Amygdala (tissue), 56 donors: ENCODE data around the gene ERBB4.
"Not testable (repeated sequence)": the region's sequence is repeated elsewhere in the genome, so short reads cannot be mapped to it uniquely, and the experiment has no call there.

Experiments used
- DNase-seq, 56 donors: peaks; one replicate each; lab custom pipeline; 2025; lab: John Stamatoyannopoulos, UW

Gene ERBB4

DNA sequence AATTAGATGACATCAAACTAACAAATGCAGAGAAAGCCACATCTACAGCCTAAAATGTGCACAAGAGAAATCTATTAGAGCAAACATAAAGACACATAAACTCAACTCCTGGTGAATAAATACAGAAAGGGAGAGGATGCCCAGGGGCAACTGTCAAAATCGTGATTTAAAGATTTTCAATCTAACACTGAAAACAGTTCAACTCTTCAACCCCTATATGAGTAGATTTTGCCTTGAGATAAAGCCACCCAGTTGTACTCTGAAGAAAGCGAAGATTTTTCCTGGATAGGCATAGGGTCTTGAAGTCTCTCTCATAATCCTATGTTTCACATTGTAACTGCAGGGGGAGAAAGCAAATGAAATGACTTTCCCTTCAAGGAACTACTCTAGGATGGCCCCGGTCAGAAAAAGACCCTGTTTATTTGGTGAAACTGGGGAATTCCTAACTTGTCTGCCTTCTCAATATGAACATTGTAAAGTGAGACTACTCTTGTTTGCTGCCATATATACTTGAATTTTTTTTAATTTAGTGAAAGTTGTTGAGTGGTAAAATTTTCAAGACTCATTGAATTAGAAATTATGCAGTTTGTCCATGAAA is 226.7 kb downstream of the ERBB4 start:
- no peak for DNase-seq

DNA sequence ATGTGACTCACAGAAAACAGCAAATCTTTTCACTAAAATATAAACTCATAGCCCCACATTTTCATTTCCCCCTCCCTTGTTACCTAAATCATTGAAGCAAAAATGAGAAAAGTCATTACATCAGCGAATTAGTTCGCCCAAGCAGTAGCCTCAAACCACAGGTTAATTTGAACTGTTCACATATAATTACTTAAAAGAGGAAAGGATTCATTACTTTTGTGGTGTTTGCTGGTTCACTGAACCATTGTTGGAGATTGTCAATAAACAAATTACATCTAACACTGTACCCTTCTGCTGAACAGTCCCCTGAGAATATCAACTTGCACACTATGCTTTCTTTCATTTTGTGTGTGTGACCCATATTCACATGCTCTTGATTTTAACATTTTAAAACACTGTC is 238.7 kb downstream of the ERBB4 start:
- DNase-seq = no peak

DNA sequence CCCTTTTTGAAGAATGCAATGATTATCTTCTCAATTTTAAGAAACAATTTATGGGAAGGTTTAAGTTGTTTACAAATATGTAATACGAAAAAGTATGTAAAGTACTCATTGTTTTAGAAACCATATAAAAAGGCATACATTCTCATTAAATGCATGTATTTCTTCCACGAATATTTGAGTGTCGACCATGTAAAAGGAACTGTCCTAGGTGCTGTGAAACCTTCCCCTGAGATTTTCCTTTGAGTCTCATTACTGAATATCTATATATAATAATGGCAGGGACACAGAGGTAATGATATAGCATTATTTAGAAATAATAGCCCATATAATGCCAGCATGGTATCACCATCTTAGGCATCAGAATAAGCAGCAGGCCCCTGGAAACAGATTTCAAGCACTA is 239.3 kb downstream of the ERBB4 start:
- no peak for DNase-seq

DNA sequence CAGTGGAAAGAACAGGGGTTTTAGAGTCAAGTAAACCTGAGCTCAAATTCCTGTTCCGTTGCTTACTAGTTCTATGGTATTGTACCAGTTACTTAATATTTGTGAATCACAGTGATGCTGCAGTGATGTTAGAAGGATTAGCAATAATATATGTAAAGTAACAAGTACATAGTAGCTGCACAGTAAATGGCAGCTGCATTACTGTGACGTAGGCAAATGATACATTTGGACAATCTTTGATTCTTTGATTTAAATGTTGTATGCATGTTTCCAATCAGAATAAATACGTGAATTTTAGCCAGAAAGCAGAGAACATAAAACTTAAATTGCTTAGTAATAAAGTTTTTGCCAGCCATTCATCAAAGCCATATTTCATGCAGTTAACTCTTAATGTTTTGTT is 243.0 kb downstream of the ERBB4 start:
- DNase-seq = no peak

DNA sequence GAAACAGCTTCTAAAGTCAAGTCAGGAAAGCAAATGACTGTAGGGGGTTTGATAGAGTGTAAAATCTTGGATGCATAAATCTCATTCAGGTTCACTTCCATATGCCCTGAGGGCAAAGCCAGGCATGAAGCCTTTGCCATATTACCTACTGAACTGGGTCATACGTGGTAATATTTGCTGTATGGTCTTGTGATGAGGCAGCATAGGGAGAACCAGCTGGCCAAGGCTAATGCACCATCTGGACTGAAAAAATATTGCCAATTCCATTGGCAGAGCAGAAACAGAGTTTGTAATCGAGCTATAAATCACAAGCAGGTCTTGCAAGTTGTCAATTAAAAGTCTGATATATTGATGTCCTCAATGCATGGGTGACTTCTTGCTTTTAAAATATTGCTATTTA is 243.8 kb downstream of the ERBB4 start:
- peak in 2 of 56 donors; percentile 1 to 5 for DNase-seq

DNA sequence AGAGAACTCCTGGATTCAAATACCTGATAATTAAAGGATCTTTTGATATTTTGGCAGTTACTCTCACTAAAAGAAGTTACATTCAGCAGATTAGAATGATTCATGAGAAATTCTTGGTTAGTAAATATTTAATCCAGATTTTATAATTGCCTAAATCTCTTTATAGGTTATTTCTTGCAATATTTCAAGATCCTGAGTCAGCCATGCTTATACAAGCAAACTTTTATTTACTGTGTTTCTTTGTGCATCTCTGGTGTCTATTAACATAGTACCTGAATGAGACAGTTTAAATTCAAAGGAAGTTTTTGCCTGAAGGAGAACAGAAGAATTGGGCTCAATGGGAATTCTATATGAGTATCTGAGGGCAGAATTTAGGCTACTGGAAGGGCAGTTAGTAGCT is 249.3 kb downstream of the ERBB4 start:
- no peak for DNase-seq

DNA sequence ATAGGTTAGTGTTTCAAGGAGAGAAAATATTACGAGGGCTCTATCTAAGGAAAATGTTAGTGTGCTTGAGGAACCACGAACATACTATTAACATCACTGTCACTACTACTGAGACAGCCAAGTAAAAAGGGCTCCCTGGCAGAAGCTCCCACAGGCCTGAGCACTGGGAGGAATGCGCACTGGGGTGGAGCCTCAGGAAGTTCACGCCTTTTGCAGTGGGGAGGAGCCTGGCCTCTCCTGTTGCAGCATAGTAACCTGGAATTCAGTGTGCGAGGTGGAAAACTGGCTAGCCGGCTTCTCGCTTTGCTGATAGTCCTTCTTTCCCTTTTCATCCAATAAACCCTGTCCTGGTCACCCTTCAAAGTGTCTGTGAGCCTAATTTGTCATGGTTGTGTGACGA is 250.3 kb downstream of the ERBB4 start:
- DNase-seq = no peak

DNA sequence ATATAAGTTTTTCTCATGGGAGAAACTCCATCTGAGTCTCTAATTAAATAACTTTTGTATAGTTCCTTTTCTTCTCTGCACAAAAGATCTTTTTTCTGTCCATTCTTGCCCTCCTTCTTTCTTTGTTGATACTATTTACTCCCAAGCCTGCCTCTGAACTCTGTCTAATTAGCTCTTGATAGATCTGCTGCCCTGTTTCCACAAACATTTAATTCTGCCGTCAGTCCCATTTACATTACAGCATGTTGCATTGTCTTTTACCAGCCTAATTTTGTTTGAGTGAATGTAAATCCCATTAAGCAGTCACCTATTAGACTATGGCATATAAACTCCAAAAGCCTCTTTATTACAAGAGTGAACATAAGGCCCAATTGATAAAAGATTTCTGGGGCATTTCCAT is 254.4 kb downstream of the ERBB4 start:
- DNase-seq = no peak

DNA sequence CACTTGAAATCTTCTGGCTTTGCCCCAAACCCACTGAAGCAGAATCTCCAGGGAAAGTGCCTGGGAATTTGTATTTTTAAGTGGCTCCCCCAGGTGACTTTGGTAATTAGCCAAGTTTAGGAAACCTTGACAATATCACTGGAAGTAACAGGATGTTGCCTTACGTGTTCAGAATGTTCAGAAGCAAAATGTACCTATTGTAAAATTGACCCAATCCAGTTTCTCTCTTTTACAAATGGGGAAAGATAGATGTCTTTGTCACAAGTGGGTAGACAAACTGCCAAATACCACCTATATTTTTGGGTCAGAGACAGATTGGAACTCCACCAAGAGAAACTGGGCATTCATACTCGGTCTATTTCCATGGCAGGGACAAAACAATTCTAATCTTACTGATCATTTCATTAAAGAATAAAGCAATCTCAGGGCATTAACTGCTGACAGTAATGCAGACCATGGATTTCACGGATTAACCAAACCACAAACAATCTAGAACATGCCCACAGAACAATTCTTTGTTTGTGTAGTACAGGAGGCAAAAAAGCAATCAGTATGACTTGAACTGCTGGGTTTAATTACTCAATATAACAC is 255.8 kb downstream of the ERBB4 start:
- no peak for DNase-seq

DNA sequence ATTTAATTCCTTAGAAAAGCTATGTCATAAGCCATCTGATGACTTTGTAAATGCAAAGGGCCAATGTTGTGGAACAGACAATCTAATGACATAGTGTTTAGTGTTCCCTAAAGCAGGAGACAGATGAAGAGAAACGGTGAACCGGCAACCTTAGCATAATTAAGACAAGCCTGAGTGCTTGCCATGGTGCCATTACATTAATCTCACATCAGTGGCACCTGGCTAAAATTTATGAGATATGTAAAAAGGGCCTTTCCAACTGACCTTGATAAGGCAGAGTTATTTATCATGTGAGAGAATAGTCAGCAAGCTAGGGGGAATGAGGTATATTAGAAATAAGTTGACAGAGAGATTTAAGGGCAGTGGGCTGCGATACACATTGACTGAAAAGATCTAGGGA is 261.8 kb downstream of the ERBB4 start:
- DNase-seq = no peak

DNA sequence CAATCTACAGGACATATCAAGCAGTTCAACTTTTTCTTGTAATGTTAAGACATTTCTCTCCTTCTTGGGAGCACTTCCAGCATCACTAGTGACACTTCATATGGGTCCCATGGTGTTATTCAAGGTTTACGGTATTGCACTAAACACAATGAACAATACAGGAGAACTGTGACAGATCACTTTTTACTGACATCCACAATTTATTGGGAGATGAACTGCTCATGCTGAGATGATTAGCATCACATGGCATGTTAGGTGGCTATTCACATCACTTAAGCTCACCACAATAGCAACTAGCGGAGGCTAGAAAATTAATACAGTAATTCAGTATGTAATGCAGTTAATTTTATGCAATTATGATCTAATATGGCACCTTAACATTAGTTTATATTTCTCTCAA is 264.4 kb downstream of the ERBB4 start:
- DNase-seq = no peak

DNA sequence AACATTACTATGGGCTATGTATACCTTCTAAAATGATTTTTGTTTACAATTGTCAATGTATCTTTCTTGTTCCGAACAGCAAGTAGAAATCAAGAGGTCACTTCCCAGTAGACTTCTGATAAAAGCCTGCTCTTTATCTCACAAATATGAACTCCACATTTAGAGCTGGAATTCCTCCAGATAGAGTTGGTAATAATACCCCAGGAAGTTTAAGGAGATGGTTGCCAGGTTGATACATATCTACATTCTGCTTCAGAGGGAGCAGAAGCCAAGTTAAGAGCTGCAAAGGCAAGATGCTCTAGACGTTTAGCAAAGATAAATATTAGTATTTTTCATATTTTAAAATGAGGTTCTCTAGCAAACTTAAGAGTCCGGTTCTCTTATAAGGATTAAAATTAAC is 267.0 kb downstream of the ERBB4 start:
- DNase-seq = no peak

DNA sequence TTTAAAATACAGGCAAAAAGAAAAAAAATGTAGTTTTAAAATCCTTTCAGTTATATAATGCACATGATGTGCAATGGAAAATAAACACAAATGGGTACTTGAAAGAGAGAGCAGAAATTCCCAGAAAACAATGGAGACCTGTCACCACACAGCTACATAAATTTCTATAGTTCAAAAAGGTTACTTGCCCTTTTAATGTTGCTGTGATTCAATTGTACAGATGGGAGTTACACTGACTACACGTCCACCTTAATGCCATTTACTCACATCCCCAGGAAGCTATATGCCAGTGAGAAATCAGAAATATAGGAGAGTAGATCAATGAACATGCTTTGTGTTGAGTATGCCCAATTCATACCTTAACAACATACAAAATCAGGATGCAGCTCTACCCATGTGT is 269.6 kb downstream of the ERBB4 start:
- no peak for DNase-seq

DNA sequence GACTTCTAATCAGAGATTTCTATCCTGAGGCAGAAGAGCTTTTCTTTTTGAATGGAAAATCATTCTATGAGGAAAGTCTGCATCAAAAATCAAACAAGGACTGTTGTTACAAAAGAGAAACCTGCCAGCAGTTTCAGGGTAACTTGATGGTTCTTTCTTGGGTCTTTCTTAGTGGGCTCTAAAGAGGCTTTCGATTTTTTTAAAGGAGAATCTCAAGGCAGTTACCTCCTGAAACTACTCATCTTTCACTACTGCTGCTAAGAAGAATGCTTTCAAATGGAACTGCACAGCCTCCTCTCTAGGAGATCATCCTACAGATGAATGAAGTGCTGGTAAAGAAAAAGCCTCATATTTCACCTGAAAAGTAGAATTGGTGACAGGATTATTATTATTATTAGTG is 272.3 kb downstream of the ERBB4 start:
- DNase-seq = no peak

DNA sequence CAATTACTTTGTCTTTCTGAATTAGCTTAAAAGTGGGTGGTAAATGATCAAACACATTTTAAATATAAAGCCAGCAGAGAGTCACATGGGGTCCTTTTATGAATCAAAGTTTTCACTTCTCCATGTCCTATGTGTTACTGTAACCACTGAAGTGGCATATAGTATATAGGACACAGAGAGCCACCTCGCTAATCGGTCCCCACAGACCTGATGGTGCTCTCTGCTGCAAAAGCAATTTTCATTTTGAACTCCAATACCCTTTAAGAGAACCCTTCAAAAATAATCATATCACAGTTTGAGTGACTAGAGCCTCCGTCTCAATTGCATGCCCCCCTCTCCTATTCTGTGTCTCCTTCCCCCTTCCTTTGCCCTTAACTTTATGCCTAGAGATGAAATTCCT is 272.8 kb downstream of the ERBB4 start:
- DNase-seq = no peak

DNA sequence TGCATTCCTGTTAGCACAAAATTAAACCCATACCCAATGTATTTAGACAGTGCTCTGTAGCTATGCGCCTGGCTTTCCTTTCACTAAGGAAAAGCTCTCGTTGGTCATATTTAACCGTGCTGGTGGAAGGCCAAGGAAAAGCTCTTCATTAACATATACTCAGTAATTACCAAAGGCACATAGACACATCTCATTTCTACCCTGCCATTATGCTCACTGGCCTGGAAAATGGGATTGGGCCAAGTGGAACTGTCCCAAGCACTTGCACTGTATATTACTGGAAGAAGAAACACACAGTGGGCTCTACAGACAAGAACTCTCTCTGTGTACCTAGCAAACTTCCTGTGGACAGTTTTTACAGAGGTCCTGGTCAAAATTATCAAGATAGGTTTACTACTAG is 274.4 kb downstream of the ERBB4 start:
- DNase-seq = peak in 5 of 56 donors; percentile 0 to 14 (median 5)

DNA sequence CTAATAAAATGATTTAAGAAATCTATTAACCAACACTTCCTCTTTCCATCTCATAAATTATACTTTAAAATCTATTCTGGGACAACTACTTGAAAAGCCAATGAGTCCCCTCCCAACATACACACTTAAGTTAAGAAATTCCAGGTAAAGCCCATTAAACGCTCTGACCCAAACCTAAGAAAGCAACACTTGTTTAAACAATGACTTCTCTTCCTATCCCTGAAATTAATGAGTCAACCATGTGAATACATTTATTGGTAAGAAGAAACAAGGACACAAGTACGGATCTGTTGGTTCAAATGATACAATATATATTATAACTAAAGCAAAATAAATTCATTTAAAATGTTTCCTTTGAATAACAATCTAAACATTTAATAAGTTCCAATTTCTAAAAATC is 279.4 kb downstream of the ERBB4 start:
- no peak for DNase-seq

DNA sequence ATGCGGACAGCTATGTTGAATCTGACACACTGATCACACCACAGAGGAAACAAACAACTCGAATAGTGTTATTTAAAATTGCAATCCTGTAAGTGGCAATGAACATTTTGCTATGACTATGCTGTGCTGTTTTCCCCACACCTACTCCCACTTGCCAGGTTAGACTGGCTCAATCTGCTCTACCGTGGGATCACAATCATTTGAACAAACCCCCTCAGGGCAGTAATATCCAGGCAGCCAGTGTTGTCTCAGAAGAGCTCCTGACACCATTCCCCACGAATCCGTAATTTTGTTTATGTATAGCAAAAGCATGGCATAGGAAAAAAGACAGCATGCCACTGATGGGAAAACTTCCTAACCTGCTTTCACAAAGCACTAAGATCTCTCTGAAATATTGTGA is 284.3 kb downstream of the ERBB4 start:
- peak in 3 of 56 donors; percentile 5 to 12 (median 12) for DNase-seq

DNA sequence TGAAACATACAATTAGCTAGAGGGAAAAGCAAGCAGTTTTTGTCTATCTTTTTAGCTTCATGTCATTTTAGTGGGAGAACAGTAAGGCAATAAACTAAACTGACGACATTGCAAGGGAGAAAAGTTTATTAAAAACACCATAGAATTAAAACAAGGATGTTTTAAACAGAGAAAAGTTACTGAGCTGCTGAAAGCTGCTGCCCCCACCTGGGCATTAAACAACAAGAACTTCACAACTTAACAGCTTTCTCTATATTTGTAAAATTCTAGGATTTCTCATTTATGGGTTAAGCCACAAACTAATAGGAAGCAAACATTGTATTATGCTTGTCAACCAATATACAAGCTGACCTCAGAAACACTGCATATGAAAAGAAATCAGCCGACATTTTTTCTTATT is 289.2 kb downstream of the ERBB4 start:
- DNase-seq = no peak

DNA sequence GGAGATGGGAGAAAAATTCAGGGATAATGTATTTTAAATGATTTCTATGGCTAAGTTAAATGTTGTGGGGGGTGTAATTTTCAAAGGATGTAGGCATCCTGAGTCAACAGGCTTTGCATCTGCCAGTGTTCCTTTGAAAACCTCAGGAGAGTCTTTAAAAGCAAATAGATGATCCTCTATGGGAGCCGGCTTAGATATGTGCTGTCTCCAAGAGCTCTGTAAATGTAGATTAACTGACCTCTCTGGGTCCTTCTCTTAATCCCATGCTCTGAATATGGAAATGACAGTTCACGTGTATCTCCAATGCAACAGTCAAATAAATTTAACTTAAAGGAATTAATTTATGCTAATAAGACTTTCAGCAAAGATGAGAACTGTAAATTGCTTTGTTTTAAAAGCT is 292.7 kb downstream of the ERBB4 start:
- no peak for DNase-seq

DNA sequence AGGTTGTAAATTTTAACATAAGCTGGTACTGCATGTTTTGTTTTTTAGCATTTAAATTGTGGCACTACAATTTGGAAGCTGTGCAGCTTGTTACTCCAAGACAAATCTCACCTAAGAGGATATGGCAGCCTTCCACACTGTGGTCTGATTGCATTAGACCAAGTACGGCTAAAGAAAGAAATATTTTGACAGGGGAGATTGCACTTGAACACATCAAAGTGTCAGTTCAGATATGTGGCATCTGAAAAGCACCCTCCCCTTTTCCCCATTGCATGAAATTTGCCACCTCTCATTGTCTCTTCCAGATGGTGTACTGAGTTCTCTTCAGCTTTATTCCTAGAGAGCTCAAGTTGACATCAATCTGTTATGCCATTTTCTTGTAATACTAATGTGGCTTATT is 295.9 kb downstream of the ERBB4 start:
- DNase-seq = no peak

DNA sequence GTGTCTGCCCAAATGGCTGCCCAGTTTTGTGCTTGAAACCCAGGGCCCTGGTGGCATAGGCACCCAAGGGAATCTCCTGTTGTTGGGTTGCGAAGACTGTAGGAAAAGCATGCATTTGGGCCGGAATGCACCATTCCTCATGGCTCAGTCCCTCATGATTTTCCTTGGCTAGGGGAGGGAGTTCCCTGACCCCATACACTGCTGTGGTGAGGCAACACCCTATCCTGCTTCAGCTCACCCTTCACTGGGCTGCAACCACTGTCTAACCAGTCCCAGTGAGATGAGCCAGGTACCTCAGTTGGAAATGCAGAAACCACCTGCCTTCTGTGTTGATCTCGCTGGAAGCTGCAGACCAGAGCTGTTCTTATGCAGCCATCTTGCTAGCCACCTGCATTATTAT is 300.4 kb downstream of the ERBB4 start:
- DNase-seq = not testable (repeated sequence)
